ENCODE data around the gene PSMC3.

PSMC3 gene

GRCh38 chr11:47376525-47377371 lies 49.5 kb downstream of the PSMC3 start:
- no peaks in the 10 kb centered on the region for H3K9me3 ChIP-seq
- H3K27ac ChIP-seq: peak overlapping the region; percentile 99
- peaks cover 67 to 72% of the 10 kb centered on the region in 2 experiments for H3K4me1 ChIP-seq (ENCODE audit: control insufficient read depth in 1 of 2, insufficient read depth in 1 of 2, low read depth in 1 of 2, low read length in 1 of 2)
- peaks cover 57% of the 10 kb centered on the region for H3K36me3 ChIP-seq
- H3K4me3 ChIP-seq (ENCODE audit: low read depth in 1 of 2, low read length in 1 of 2): peak overlapping the region; percentile 92 to 97
- H3K27me3 ChIP-seq: no peaks in the 10 kb centered on the region
- peak; percentile 28 for TF ChIP-seq CTCF (IDR thresholded peaks at IDR 0.05)

GRCh38 chr11:47376107-47376524 lies 50.1 kb downstream of the PSMC3 start:
- H3K9me3 ChIP-seq: no peaks in the 10 kb centered on the region
- no peaks in the 10 kb centered on the region for H3K27me3 ChIP-seq
- H3K4me3 ChIP-seq (ENCODE audit: low read depth in 1 of 2, low read length in 1 of 2): peak overlapping the region; percentile 92 to 97
- peak overlapping the region; percentile 99 for H3K27ac ChIP-seq
- H3K36me3 ChIP-seq: peaks cover 61% of the 10 kb centered on the region
- TF ChIP-seq CTCF (IDR thresholded peaks at IDR 0.05): no peak
- peaks cover 71 to 75% of the 10 kb centered on the region in 2 experiments for H3K4me1 ChIP-seq (ENCODE audit: control insufficient read depth in 1 of 2, insufficient read depth in 1 of 2, low read depth in 1 of 2, low read length in 1 of 2)

GRCh38 chr11:47375546-47376085 lies 50.6 kb downstream of the PSMC3 start:
- no peaks in the 10 kb centered on the region for H3K27me3 ChIP-seq
- no peaks in the 10 kb centered on the region for H3K9me3 ChIP-seq
- H3K4me3 ChIP-seq (ENCODE audit: low read depth in 1 of 2, low read length in 1 of 2): peak overlapping the region; percentile 92 to 97
- peak overlapping the region; percentile 99 for H3K27ac ChIP-seq
- peaks cover 71 to 72% of the 10 kb centered on the region in 2 experiments for H3K4me1 ChIP-seq (ENCODE audit: control insufficient read depth in 1 of 2, insufficient read depth in 1 of 2, low read depth in 1 of 2, low read length in 1 of 2)
- H3K36me3 ChIP-seq: peaks cover 66% of the 10 kb centered on the region
- no peak for TF ChIP-seq CTCF (IDR thresholded peaks at IDR 0.05)

- TF ChIP-seq CTCF (IDR thresholded peaks at IDR 0.05): no peak
- Histone ChIP-seq H3K4me1 (ENCODE audit: control insufficient read depth in 1 of 2, insufficient read depth in 1 of 2, low read depth in 1 of 2, low read length in 1 of 2) (peaks cover 71 to 72% of the 10 kb centered on the region in 2 experiments), H3K4me3 (ENCODE audit: low read depth in 1 of 2, low read length in 1 of 2) (peak overlapping the region; percentile 92 to 97), H3K27ac (peak overlapping the region; percentile 99), H3K36me3 (peaks cover 72% of the 10 kb centered on the region), H3K27me3 (no peaks in the 10 kb centered on the region), H3K9me3 (no peaks in the 10 kb centered on the region)
Measured at GRCh38 chr11:47375020-47375419, 51.2 kb downstream of the PSMC3 start.

GRCh38 chr11:47374720-47375019 lies 51.6 kb downstream of the PSMC3 start:
- TF ChIP-seq CTCF (IDR thresholded peaks at IDR 0.05): no peak

More at GRCh38 chr11:47374720-47375019, 51.6 kb downstream of the PSMC3 start:
- H3K27ac ChIP-seq: peak overlapping the region; percentile 99
- H3K4me3 ChIP-seq (ENCODE audit: low read depth in 1 of 2, low read length in 1 of 2): peak overlapping the region; percentile 92 to 97
- peaks cover 76% of the 10 kb centered on the region for H3K36me3 ChIP-seq
- no peaks in the 10 kb centered on the region for H3K9me3 ChIP-seq
- peaks cover 73 to 74% of the 10 kb centered on the region in 2 experiments for H3K4me1 ChIP-seq (ENCODE audit: control insufficient read depth in 1 of 2, insufficient read depth in 1 of 2, low read depth in 1 of 2, low read length in 1 of 2)
- H3K27me3 ChIP-seq: no peaks in the 10 kb centered on the region
